Activated CD8-positive, alpha-beta T cell treated with anti-CD3 and anti-CD28 coated beads for 36 hours (primary cell): Measurements from ENCODE around the gene PACRGL. TPM values are rescaled to one million over a fixed set of nuclear protein-coding genes. Genes with fewer than 3 reads are reported as not detected.
"Not testable (repeated sequence)": the region's sequence is repeated elsewhere in the genome, so short reads cannot be mapped to it uniquely, and the experiment has no call there.

Experiments
- ATAC-seq: fragments of 200-7000 bp; cut with Tn5 transposase; one replicate; pipeline ENCODE4 v1.10.0; 2021; ENCODE audit warnings: mild to moderate bottlenecking, moderate library complexity
- CTCF ChIA-PET: fragments of 350-600 bp; sonication (Branson Sonifier 250); formaldehyde crosslinking; loops from one replicate; lab custom pipeline; 2021; ENCODE audit warnings: antibody characterized with exemption; lab: Charles Lee
- POLR2A ChIA-PET: fragments of 350-600 bp; sonication (Branson Sonifier 250); formaldehyde crosslinking; loops from one replicate; lab custom pipeline; 2021; ENCODE audit warnings: antibody characterized with exemption; lab: Charles Lee
- DNase-seq: peaks from one replicate; pipeline ENCODE4 v3.0.0-alpha.2; 2020
- H3K27ac Mint-ChIP-seq: one replicate; pipeline ENCODE4 v1.8.0; 2021; ENCODE audit warnings: mild to moderate bottlenecking, mixed read lengths
- H3K27me3 Mint-ChIP-seq: one replicate; pipeline ENCODE4 v1.8.0; 2021; ENCODE audit warnings: mixed read lengths
- H3K36me3 Mint-ChIP-seq: one replicate; pipeline ENCODE4 v1.8.0; 2021; ENCODE audit warnings: low read depth, mixed read lengths
- H3K4me1 Mint-ChIP-seq: one replicate; pipeline ENCODE4 v1.8.0; 2021; ENCODE audit warnings: low read depth, mixed read lengths
- H3K4me3 Mint-ChIP-seq: one replicate; pipeline ENCODE4 v1.8.0; 2021; ENCODE audit warnings: mild to moderate bottlenecking, moderate library complexity, mixed read lengths
- H3K9me3 Mint-ChIP-seq: one replicate; pipeline ENCODE4 v1.8.0; 2021; ENCODE audit warnings: mixed read lengths
- CTCF ChIP-seq: fragments of 200-600 bp; IDR thresholded peaks from one replicate; pipeline ENCODE4 v1.8.0; 2022; ENCODE audit warnings: antibody characterized with exemption, mild to moderate bottlenecking
- intact Hi-C: fragments of 100-400 bp; cut with micrococcal nuclease; formaldehyde crosslinking; loops from one replicate; pipeline ENCODE4 v1.10.0; 2022
- total RNA-seq, 2 experiments: library from RNA; stranded (reverse); gene quantifications; one replicate each; pipeline ENCODE4 v1.2.3, GENCODE V29; 2021

The PACRGL gene
- total RNA-seq, 2 experiments from 2014 or later = 13.0 to 14.0 TPM

GRCh38 chr4:20735931-20736330 lies 35.7 kb downstream of the PACRGL start:
- CTCF ChIA-PET = no interaction called here
- Mint-ChIP-seq H3K27ac (no peak overlapping the region), H3K4me3 (no peak overlapping the region), H3K27me3 (no peaks in the 10 kb centered on the region), H3K4me1 (no peaks in the 10 kb centered on the region), H3K9me3 (peaks cover 29% of the 10 kb centered on the region), H3K36me3 (peaks cover 70% of the 10 kb centered on the region)
- ATAC-seq (no peak), DNase-seq (no peak)
- TF ChIP-seq CTCF = no peak
- POLR2A ChIA-PET = no interaction called here
- intact Hi-C loops = no loop called here

GRCh38 chr4:20746000-20746399 lies 45.7 kb downstream of the PACRGL start:
- intact Hi-C loops, H3K27ac Mint-ChIP-seq: not testable (repeated sequence)
- peaks cover 21% of the 10 kb centered on the region for H3K9me3 Mint-ChIP-seq

GRCh38 chr4:20752641-20753040 lies 52.4 kb downstream of the PACRGL start:
- DNase-seq (no peak), ATAC-seq (no peak)
- CTCF ChIA-PET = interaction anchor here (1.9 kb wide), 1 partner anchor 21 kb away, joined by 4 read pairs; no protein-coding TSS in a partner anchor
- intact Hi-C loops = no loop called here
- H3K36me3 Mint-ChIP-seq = peaks cover 20% of the 10 kb centered on the region
- H3K27ac Mint-ChIP-seq = no peak overlapping the region
- TF ChIP-seq CTCF = no peak
- no peaks in the 10 kb centered on the region for H3K4me1 Mint-ChIP-seq
- no peak overlapping the region for H3K4me3 Mint-ChIP-seq
- no peaks in the 10 kb centered on the region for H3K9me3 Mint-ChIP-seq
- H3K27me3 Mint-ChIP-seq = no peaks in the 10 kb centered on the region
- POLR2A ChIA-PET = no interaction called here

More at GRCh38 chr4:20746000-20746399, 45.7 kb downstream of the PACRGL start:
- ATAC-seq, H3K4me3 Mint-ChIP-seq, POLR2A ChIA-PET, H3K4me1 Mint-ChIP-seq, H3K36me3 Mint-ChIP-seq, H3K27me3 Mint-ChIP-seq, DNase-seq: not testable (repeated sequence)
- CTCF ChIA-PET = interaction anchor here (1.2 kb wide), 1 partner anchor 27 kb away, joined by 4 read pairs; no protein-coding TSS in a partner anchor

DNA sequence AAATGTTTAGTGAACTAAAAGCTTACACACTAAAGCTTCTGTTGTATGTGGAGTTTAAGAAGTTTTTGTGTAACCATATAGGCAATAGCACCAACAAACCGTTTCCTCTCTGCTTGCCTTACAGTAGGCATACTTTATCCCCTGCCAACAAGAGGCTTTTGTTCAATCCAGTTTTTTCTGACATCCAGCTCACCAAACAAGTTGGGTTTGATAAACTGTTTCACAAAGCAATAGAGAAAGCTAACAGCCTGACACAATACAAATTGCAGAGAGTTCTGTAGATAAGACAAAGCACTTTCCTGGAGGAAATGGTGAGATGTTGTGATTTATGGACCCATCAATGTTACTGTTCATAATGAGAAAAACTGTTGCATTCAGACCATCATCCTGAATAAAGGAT lies 53.8 kb downstream of the PACRGL start:
- Mint-ChIP-seq H3K36me3 (peaks cover 20% of the 10 kb centered on the region), H3K27me3 (no peaks in the 10 kb centered on the region), H3K27ac (no peak overlapping the region), H3K9me3 (no peaks in the 10 kb centered on the region), H3K4me3 (no peak overlapping the region), H3K4me1 (no peaks in the 10 kb centered on the region)
- ChIA-PET CTCF (no interaction called here), POLR2A (no interaction called here)
- ATAC-seq (no peak), DNase-seq (no peak)
- intact Hi-C loops = no loop called here
- TF ChIP-seq CTCF = no peak

DNA sequence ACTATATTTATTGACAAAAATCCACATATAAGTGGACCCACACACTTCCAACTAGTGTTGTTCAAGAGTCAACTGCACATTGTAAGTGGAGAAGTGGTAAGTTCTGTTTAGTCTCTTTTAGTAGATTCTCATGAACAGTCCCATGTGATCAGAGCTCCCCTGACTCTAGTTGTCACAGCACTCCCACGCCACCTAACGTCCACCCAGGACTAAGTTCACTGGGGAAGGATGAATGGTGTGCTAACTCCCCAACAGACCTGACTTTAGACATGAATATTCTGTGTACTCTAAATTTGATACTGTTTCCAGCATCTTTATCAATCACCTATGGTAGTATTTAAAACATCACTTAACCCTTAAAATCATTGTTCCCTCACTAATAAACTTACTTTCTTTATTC lies 59.8 kb downstream of the PACRGL start:
- POLR2A ChIA-PET = no interaction called here
- no peak for DNase-seq
- TF ChIP-seq CTCF = no peak
- Mint-ChIP-seq H3K4me3 (no peak overlapping the region), H3K9me3 (no peaks in the 10 kb centered on the region), H3K27me3 (no peaks in the 10 kb centered on the region), H3K36me3 (no peaks in the 10 kb centered on the region), H3K27ac (no peak overlapping the region), H3K4me1 (no peaks in the 10 kb centered on the region)
- ATAC-seq = no peak
- intact Hi-C loops = no loop called here
- CTCF ChIA-PET = interaction anchor here (1.8 kb wide), 1 partner anchor 13 kb away, joined by 10 read pairs; no protein-coding TSS in a partner anchor
